ENCODE data around the gene GALNT5.
"Not testable (repeated sequence)": the region's sequence is repeated elsewhere in the genome, so short reads cannot be mapped to it uniquely, and the experiment has no call there.

The GALNT5 gene

GRCh38 chr2:157252529-157252928, 5.0 kb upstream of the GALNT5 start:
- FAIRE-seq = no peak

DNA sequence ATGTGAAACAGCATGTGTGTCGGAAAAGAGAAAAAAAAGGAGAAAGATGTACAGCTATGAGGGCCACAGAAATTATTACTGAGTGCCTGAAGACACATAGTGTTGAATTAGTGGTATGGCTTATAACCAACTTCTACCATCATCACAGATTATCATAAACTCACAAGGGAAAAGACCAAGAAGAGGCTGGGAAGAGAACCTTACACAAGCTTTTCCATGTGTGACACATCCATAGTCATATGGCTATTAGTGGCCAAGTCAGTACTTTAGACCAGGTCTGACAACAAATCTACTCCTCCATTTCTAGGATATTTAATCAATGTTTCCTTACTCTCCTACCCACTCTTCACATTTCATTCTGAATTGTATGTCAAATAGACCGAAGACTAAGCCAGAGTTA, 3.5 kb upstream of the GALNT5 start:
- FAIRE-seq = no peak

GRCh38 chr2:157255746-157256145, 1.8 kb upstream of the GALNT5 start:
- FAIRE-seq = no peak

DNA sequence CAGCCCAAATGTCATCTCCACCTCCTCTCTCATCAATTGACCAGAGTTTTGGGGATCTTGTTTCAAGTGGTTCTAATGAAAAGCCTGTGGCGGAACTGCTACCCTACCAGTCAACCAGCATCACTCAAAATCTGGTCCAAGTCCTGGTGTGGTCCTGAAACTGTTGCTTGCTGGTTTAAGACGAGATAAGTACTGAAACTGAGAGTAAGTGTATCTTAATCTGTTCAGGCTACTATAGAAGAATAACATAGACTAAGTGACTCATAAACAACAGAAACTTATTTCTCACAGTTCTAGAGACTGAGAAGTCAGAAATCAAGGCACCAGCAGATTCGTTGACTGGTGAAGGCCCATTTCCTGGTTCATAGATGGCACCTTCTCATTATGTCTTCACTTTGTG, 879 bp upstream of the GALNT5 start:
- FAIRE-seq = no peak

GRCh38 chr2:157258520-157259326, 1.2 kb downstream of the GALNT5 start:
- no peak for FAIRE-seq

DNA sequence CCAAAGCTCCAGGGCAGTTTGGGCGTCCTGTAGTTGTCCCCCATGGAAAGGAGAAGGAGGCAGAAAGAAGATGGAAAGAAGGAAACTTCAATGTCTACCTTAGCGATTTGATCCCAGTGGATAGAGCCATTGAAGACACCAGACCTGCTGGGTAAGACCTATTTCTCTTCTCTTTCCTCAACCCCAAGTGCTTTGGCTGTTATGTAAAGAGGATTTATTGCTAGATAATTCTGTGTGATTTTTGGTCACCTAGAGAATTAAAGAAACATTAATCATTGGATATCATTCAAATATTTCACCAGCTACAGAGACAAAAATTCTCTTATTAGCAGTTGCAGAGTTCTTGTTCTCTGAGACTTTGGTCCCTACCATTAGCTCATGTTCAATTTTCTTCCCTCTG, 1.9 kb downstream of the GALNT5 start:
- no peak for FAIRE-seq

DNA sequence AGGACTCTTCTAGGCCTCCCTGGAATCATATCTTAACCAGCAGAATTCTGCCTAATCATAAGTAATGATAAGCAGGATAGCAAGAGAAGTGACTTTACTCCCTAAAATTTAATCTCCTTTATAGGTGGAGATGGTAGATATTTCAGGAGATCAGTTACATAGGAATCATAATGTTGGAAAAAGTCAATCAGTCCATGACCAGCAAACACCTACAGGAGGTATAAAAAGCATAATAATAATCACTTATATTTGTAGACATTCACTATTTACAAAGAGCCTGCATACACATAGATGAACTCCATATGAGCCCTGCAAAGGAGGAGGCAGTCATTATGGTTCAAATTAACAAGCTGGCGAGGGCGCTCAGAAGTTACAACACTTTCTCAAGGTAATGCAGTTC, 2.5 kb downstream of the GALNT5 start:
- no peak for FAIRE-seq

GRCh38 chr2:157260533-157261198, 3.2 kb downstream of the GALNT5 start:
- FAIRE-seq = no peak

DNA sequence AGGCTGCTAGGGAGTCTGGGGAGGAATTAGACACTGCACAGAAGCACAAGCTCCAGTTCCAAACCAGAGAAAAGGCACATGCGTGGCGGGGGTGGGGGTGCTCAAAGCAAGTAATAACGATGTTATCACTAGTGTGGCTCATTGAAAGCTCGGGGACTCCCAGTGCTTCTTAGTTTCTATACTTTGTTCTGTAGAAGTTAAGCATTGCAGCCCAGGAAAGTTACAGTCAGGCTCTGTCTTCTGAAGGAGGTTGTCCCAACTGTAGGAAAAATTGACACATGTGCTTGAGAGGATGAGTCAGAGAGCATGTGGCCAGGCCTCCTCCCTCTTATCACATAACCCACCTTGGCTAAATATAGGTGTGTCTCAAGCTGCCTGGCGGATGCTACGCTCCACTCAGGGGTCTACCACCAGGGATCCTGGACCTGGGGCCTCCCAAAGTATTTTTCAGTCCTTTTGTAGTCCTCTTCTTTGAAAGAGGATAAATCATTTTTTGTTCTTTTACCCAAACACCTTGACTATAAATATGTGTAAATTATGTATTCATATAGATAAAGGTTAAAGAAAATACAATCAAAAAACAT, 3.8 kb downstream of the GALNT5 start:
- FAIRE-seq = no peak

DNA sequence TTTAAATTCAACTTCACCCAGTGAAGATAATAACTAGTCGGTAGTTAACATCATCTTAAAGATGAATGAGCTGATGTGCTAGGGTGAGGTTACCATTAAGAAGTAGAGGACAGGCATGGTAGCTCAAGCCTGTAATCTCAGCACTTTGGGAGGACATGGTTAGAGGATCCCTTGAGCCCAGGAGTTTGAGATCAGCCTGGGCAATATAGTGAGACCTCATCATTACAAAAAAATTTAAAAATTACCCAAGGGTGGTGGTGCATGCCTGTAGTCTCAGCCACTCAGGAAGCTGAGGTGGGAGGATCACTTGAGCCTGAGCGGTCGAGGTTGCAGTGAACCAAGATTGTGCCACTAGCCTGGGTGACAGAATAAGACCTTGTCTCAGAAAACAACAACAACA, 4.7 kb downstream of the GALNT5 start:
- FAIRE-seq = no peak

DNA sequence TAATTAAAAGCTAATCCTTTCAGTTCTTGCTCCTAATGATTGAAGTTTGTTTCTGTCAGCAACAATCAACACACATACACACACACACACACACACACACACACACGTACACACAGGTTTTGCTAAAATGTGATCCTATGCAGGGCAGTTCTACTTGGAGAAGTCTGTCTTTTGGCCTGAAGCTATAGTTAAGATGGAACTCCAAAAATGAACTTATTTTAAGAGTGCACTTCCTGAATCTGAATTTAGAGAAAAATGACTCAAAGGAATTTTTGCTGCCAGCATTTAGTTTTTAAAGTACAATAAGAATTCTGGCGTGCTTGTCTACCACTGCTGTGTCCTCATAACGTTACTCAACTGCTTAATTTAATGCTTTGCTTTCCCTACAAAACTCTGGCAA, 6.6 kb downstream of the GALNT5 start:
- no peak for FAIRE-seq

GRCh38 chr2:157265825-157266224, 8.3 kb downstream of the GALNT5 start:
- FAIRE-seq = no peak

- no peak for FAIRE-seq
These were observed 10.0 kb downstream of the GALNT5 start for GRCh38 chr2:157267476-157267875.

GRCh38 chr2:157269060-157269459, 11.6 kb downstream of the GALNT5 start:
- no peak for FAIRE-seq

DNA sequence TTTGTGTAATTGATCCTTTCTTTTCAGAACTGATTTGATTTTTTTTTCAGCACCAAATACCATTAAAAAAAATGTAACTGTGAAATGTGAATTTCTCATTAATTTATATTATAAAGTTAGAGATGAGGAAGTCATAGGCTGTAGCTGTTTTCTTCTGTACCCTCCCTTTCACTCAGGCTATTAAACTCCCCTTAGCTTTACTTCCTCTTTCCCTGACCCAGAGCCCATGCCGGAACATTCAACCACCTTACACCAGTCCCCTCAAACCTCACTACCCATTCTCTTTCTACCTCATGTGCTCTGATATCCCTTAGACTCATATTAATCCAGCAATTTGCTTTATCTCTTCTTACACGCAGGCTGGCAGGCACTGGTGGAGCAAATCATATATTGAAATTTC, 12.4 kb downstream of the GALNT5 start:
- no peak for FAIRE-seq

GRCh38 chr2:157271590-157272203, 14.2 kb downstream of the GALNT5 start:
- no peak for FAIRE-seq

DNA sequence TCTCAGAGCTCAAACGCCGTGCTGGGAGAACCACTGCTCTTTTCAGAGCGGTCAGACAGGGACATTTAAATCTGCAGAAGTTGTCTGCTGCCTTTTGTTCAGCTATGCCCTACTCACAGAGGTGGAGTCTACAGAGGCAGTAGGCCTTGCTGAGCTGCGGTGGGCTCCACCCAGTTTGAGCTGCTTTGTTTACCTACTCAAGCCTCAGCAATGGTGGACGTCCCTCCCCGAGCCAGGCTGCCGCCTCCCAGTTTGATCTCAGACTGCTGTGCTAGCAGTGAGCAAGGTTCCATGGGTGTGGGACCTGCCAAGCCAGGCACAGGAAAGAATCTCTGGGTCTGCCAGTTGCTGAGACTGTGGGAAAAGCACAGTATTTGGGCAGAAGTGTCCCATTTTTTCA, 21.8 kb downstream of the GALNT5 start:
- not testable (repeated sequence) for FAIRE-seq

DNA sequence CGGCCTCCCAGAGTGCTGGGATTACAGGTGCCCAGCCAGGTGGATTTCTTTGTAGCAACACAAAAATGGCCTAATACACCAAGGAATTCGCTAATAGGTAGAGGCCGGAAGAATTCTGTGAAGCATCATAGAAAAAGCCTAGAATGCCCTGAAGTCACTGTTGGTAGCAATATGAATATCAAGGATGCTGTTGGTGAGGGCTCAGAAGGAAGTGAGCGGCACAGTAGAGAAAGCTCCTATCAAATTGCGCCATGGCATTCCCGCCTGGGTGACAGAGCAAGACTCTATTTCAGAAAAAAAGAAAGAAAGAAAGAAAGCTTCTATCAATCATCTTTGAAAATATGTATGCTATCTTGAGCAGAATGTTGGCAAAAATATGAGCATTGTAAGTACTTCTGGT, 23.8 kb downstream of the GALNT5 start:
- no peak for FAIRE-seq

GRCh38 chr2:157283468-157283867, 26.0 kb downstream of the GALNT5 start:
- no peak for FAIRE-seq

DNA sequence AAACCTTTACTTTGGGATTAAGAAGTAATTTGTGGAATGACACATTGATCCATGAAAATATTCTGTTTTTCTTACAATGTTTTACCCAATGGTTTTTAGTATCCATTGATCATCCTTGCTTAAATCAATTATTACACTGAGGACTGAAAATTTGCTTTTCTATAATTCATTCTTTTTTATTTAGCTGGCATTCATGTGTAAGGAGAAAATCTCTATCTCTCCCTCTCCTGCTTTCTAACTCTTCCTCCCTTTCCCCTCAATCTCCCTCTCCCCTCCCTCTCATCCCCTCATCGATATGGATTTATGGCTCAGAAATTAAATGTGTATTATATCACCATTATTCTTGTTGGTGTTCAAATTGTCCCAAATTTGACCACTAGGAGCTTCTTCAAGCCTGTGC, 29.7 kb downstream of the GALNT5 start:
- FAIRE-seq = no peak

- no peak for FAIRE-seq
These were observed 33.0 kb downstream of the GALNT5 start for GRCh38 chr2:157290525-157290924.

DNA sequence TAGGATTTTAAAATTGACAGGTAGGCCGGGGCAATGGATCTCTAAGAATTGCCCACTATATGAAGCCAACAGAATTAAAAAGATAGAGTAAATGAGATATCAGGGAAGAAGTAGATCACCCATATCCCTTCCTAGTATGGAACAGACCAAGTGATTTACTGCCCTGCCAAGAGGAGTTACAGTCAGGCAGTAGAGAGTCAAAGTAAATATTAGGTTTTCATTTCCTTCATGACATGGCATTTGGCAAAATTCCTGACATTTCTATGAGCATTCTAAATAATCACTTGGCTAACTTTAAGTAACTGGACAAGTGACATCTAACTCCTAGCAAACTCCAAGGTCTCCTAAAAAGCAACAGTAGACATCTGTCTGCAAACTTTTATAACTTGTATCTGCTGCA, 33.5 kb downstream of the GALNT5 start:
- FAIRE-seq = no peak

DNA sequence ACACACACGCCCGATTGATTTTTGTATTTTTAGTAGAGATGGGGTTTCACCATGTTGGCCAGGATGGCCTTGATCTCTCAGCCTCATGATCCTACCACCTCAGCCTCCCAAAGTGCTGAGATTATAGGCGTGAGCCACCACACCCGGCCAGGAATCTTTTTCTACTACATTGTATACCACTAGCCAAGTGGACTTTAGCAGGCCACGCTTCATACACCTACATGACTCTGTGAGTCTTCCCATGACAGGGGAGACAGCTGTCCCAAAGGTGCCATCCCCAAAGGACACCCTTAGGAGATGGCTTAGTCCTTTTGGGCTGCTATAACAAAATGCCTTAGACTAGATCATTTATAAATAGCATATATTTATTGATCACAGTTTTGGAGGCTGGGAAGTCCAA, 35.3 kb downstream of the GALNT5 start:
- FAIRE-seq = no peak

DNA sequence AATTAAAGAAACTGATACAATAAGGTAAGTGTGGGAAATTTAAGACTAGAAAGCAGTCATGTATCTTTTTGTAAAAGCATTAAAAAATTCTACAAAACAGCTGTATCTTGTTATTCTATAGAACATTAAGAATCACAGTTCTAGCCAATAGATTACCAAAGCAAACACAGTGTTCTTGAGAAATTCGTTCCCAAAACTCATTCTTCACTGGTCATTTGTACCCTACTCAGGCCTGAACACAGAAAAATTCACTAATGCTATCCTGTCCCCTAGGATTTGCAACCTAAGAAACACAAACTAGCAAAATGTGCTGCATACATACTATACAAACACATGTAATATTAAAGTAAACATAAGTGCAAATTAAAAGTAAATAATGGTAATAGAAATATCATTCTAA, 39.0 kb downstream of the GALNT5 start:
- FAIRE-seq = no peak

Measured in A204.1 (cell line).